OCI-LY3 (cell line): ENCODE measurements around the gene RAB43.
A peak's percentile ranks its signal among the peaks of the same experiment; 100 is the strongest.

Source experiments
- EZH2phosphoT487 ChIP-seq: fragments of 200-600 bp; shearing (Covaris generic); IDR thresholded peaks from 2 replicates; pipeline ENCODE4 v1.6.1; 2018; ENCODE audit warnings: antibody characterized with exemption, mixed run types, low read depth
- TF ChIP-seq, protein P1 (sequence below): fragments of 200-600, 300-600 bp; sonication (generic); IDR thresholded peaks from 2 replicates; pipeline ENCODE4 v1.5.1; 2014; ENCODE audit warnings: antibody characterized with exemption, low read length, low read depth

DNA sequence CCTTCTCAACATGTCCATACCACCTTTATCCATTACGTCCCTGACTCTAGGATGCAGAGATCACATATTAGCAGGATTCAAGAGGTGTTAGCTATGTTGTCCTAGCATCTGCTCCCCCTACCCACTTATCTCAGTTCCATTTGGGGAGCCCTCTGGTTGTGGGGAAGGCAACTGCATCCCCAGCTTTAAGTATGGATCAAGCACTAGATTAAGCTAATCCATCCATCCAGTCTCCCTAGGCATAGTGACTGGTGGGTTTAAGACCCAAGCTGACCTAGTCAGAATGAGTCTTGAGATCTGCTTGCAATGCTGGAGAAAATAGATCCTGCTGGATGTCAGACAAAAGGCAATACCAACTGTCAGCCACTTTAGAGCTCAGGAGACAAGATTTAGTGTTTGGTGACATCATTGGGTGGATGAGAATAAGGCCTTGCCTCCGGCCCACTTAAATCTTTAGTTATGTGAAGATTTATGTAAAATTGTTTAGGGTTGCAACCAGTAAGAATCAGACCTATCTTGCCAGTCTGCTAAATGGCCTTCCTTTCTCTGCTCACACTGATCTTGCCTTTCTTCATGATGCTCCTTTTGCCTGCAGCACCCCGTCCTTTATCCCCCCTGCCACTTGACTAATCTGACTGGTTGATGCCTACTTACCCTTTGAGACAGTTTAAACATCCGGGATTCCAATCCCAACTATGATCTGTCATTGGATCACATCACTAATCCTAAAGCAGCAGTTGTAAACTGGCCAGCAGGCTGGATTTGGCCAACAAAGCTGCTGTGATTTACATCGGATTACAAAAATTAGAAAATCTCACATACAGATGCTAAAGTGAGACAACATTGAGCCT is 41.4 kb upstream of the RAB43 start:
- TF ChIP-seq, protein P1, sequence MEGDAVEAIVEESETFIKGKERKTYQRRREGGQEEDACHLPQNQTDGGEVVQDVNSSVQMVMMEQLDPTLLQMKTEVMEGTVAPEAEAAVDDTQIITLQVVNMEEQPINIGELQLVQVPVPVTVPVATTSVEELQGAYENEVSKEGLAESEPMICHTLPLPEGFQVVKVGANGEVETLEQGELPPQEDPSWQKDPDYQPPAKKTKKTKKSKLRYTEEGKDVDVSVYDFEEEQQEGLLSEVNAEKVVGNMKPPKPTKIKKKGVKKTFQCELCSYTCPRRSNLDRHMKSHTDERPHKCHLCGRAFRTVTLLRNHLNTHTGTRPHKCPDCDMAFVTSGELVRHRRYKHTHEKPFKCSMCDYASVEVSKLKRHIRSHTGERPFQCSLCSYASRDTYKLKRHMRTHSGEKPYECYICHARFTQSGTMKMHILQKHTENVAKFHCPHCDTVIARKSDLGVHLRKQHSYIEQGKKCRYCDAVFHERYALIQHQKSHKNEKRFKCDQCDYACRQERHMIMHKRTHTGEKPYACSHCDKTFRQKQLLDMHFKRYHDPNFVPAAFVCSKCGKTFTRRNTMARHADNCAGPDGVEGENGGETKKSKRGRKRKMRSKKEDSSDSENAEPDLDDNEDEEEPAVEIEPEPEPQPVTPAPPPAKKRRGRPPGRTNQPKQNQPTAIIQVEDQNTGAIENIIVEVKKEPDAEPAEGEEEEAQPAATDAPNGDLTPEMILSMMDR: peak; percentile 37
- no peak for TF ChIP-seq EZH2phosphoT487
